Measurements from ENCODE around the gene CEP135.
"Not testable (repeated sequence)": the region's sequence is repeated elsewhere in the genome, so short reads cannot be mapped to it uniquely, and the experiment has no call there.

The CEP135 gene

DNA sequence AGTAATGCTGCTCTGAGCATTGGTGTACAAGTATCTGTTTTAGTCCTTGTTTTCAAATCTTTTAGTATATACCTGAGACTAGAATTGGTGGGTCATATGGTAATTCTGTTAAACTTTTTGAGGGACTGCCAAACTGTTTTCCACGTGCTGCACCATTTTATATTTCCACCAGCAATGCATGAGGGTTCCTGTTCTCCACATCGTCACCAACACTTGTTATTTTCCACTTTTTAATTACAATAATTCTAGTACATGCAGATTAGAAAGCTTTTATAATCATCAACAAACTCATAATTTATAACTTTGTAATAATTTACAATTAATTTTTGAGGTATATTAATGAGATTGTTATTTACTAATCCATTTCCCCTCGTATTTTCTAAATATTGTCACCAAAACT is 79.4 kb downstream of the CEP135 start:
- DNase-seq (ENCODE audit: low spot score): no peak

DNA sequence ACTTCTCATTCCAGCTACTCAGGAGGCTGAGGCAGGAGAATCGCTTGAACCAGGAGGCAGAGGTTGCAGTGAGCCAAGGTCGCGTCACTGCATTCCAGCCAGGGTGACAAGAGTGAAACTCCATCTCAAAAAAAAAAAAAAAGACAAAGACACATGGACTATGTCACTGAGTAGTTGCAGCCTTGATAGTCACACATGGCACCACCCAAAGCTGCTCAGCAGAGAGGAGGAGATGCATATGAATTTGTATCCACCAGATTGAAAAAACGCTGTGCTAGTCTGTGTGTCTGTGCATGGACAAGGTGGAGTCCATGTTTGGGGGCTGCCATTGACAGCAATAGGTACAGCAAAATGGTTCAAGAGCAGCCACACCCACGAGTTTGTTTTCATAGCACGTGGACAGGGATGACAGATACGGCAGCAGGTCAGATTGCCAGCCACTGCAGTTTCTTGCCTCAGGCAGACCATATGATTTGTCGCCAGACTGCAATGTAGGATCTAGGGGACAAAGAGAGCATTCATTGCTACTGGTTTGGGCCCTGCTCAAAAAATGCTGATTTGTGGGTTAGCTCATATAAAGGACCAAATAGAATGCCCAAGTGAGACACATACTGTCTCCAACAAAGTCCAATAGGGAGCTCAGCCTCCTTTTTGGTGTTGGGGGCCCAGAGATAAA is 89.9 kb downstream of the CEP135 start:
- no peak for DNase-seq (ENCODE audit: low spot score)

DNA sequence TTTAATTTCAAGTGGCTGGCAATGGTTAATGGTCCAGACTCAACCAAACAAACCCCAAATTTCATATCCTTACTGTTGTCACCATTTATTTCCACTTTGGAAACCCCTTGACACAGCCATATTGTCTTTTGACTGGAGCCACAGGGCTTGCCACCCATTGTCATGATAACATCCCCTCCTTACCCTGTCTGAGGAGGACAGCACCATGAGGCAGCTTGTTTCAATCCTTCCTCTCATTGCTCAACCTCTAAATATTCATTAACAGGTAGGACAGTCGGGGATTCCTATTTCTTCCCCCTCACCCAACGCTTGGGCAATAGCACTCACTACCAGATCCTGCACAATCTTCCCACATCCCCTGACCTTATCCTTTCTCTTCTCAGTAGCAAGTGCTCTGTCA is 92.1 kb downstream of the CEP135 start:
- no peak for DNase-seq (ENCODE audit: low spot score)

DNA sequence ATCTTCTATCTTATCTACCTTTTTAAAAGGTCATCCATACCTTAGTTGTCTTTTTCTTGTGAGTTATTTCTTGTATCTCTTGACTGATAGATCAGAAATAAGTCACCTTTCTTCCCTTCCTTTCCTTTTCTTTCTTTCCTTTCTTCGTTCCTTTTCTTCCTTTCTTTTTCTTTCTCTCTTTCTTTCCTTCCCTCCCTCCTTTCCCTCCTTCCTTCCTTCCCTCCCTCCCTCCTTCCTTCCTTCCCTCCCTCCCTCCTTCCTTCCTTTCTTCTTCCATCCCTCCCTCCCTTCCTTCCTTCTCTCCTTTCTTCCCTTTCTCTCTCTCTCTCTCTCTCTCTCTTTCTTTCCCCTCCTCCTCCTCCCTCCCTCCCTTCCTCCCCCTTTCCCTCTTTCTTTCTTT is 93.5 kb downstream of the CEP135 start:
- no peak for DNase-seq (ENCODE audit: low spot score)

DNA sequence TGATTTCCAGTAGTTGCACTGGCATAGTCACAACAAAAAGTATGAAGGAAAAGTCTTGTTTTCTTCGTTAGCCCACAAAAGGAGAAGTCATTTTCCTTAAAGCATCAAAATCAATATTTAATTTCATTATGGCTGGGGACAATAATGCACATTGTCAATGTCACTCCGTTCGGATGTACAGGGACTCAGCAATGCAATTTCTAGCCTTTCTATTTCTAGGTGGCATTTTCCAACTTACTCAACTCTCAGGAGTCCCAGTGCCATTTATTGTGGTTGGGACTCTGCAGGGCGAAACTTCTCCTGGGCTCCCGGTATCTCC is 99.6 kb downstream of the CEP135 start:
- DNase-seq (ENCODE audit: low spot score): no peak

DNA sequence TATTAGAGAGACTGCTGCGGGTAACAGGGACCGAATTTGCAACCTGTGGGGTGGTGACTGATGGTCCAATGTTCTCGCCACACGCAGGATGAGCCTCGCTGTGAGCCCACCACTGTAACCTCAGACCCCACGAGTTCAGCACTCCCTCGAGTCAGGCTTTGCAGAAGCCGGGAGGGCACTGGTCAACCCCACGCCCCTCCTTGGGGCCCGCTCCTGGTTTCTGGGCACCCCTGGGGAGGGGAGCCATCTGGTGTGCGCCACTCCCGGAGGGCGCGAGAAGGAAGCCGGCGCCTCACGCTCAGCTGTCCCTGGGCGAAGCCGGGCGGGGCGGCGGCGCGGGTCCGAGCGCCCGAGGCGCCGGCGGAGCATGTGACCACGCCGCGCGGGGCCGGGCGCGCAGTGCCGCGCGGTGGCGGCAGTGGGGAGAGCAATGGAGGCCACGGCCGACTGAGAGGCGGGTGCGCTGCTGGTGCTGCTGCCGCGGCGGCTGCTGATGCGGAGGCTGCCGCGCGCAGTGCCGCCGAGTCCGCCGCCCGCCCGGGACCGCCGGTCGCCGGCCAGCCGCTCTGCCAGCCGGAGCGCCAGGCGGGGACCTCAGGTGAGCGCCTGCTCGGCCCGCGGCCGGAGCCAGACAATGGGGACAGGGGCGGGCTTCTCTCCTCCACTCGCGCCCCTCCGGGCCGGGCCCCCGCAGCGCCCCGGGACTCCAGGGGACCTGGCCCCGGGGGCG is 100.1 kb downstream of the CEP135 start:
- peak; percentile 79 for DNase-seq (ENCODE audit: low spot score)

DNA sequence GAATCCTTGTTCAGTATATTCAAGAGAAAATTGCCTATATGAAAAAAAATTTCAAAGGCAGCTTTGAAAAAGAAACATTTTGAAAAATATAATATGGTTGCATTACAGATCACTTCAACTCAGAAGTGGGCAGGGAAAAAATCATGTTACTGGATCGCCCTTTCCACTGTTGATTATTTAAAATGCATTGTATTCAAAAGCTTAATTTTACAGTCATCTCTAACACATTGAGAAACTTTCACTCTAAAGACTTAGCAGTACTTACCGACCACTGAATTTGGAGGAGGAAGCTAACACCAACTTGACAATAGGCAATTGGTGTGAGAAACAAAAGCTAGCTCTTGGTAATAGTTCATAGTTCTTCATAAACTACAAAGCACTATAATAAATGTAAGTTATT is 101.9 kb downstream of the CEP135 start:
- DNase-seq (ENCODE audit: low spot score): no peak

DNA sequence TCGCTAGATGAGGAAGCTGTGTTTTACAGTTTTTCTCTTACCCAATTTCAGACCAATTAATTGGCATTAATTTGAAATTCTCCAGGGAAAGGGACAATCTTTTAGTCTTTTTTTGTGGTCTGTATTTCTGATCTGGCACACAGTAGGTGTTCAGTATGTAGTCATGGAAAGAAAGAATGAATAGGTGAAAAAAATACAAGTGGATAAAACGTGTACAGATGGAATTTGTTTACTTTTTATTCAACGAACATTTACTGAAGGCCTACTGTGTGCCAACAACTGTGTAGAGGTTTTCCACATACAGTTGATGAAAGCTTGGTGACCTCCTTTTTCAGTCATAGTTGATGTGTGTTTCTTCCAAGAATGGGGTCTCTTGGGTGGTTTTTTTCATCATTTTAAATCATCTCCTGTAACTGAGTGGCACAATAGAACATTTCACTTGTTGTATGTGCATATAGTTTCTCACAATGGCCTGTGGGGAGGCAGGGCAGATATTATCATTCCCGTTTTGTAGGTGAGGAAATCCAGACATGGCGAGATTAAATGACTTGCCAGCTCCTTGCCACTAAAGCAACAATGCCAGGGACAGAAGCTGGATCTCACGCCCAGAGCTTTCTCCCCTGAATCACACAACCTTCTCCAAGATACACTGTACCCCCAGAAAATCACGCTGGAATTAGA is 102.4 kb downstream of the CEP135 start:
- no peak for DNase-seq (ENCODE audit: low spot score)

DNA sequence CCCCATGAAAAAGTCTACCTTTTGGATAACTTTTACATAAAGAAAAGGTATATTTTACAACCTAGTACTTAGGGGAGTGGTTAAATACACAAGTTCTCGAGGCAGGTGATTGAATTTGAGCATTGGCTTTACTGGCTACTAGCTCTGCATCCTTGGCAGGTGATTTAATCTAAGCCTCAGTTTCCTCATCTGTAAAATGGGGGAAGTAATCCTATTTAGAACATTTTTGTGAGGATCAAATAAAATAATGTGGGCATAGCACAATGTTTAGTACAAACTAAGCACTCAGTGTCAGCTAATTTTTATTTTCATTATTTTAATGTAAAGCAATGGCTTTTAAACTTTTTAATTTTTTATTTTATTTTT is 102.9 kb downstream of the CEP135 start:
- no peak for DNase-seq (ENCODE audit: low spot score)

DNA sequence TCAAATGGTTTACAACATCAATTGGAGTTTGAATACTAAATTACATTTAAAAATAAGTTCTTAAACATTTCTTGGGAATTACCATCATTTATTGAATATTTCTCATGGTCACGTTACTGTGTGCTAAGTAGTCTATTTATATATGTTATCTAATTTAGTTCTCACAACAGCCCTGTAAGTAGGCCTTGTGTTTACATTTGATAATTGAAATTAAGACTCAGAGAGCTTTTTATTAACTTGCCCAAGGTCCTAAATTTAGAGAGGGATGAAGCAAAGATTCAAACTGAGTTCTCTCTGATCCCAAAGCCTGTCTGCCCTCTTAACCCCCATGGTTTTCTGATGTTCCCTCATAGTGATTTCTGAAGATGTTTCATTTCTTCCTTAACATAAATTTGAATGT is 103.7 kb downstream of the CEP135 start:
- DNase-seq (ENCODE audit: low spot score): no peak

DNA sequence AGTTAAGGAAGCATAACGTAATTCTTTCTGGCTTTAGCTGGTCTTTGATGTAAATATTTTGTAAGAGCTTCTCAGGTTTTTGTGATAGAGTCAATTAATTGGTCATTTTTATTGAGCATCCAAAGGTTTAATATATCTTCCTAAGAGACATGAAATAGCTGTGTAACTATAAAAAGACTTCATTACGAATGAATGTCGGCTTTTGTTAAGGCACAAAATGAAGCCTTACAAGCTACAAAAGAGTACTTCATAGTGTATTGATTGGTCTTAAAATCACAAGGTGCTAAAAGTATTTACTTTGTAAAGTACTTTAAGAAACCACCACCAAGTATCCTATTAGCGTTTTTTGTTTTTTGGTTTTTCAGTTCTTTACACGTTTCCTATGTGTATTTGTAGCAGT is 104.2 kb downstream of the CEP135 start:
- no peak for DNase-seq (ENCODE audit: low spot score)

DNA sequence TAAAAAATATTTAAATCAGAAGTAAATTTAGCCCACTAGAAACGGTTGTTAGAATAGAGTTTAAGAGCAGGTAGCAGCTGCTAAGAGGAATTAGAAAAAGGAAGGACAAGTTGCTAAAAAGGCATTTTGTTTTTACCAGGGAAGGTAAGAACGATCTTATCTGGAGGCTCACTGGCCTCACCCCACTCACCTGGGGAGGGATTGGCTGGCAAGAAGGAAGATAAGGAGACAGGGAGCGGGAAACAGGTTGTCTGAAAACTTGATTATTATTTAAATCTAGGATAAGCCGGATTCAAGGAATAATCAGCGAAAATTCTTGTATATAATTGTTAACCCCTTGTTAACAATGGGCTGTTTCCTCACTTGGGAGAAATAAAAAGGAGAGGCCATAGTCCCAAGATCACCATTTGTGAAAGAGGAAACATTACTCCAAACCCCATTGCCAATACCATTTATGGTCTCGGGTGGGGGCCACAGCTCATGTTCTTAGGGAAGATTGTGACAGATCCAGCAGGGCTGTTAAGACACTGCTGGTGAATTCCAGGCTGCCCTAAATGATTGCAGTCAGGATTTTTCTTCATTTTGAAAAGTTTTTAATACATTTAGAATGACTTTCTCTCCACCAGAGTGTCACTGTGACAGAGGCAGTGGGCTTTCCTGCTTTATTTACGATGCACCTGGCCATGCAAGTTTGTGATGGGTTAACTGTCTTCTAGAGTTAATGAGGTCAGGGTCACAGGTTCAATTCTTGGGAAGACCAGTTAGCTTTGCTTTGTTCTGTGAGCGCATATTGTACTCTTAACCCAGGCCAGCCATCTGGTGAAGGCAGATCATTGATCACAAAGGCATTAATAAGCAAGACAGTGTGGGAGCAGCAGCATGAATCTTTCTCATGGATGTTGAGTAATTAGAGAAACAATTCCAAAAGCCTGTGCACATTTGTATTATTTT is 106.6 kb downstream of the CEP135 start:
- DNase-seq (ENCODE audit: low spot score): no peak

DNA sequence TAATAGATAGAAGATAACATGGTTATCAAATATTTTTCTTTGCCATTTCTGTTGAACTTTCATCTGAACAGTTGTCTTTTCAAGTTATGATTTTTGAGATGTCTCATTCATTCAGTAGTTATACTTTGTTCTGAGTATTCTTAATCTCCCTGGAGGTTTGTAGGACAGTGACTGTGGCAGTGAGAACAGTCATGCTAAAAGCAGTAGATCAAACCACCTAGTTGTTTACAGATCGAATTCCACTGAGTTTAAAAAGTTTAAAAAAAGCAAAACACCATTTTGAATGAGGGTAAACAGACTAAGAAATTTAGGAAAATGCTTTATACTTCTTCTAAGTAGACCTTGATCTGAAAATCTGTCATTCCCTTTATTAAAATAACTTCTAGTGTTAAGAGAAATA is 107.2 kb downstream of the CEP135 start:
- DNase-seq (ENCODE audit: low spot score): no peak

DNA sequence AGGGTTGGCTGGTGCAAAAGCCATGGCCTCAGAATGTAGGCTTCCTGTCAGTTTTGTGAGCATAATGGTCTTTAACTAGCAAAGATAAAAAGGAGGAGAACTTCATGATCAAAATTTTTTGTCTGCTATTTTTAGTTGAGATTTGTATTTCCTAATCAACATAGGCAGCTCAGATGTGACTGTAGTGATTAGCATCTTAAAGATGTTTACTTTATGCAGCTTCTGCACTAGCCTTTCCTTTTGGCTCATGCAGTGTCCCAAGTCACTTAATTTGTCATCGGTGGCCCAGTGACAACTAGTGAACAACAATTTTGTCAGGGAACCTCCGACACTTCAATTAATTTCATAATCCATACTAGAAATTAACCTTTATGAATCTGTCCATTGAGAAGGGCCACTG is 109.8 kb downstream of the CEP135 start:
- DNase-seq (ENCODE audit: low spot score): no peak

DNA sequence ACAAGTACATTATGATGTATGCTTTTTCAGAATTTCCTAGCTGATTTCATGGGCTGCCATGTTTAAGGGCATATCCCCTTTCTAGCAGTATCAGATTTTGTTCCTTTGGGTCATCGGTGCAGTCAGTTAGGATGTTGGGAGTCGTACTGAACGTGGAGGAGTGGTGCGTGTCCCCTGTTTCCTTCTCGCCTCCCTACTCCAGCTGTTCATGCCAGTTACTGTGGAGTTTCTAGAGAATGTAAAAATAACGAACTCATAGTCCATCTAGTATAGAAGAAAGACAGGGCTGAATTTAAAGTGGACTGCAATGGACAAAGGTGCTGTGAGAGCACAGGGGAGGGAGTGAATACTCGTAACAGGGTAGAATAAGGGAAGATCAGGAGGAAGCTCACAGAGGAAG is 111.3 kb downstream of the CEP135 start:
- no peak for DNase-seq (ENCODE audit: low spot score)

DNA sequence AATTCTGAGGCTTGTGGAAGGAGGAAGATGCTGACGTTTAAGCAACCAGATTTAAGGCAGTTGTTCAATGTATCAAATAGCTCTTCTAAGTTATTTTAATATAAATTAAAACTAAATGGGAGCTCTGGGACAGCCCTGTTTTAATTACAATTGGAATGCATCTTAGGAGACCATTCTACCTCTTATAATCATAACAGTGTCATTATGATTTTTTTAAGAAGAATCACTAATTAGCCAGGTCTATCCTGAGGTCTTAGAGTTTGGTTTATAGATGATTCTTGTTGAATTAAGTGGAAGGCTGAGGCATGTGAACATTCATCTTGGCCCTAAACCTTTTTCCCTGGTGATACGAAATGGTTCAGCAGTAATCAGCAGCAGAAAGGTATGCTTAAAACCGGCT is 113.4 kb downstream of the CEP135 start:
- DNase-seq (ENCODE audit: low spot score): no peak

DNA sequence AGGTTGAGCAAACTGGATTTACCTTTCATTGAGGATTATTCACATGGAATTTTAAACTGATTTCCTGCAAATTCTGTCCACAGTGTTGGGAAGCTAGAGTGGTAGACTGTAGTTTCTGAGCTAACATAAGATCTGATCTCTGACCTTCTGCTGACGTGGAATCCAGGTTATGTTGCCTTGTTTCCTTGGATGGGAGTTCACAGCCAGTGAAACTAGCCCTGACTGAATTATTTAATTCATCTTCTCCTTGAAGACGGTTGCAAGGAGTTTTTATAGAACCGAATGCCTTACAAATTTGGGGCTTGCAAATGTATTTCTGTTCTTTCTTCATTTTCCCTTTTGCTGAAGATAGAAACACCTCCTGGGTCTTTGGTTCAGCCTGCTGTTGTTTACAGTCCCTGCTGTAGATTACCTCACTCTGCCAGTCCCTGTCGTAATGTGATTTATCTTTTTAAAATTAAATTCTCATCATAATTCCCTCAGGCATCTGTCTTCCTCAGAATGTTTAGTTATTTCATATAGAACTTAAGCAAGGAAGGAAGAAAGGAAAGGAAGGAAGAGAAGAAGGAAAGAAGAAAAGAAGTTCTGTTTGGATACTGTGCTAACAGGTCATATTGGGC is 113.9 kb downstream of the CEP135 start:
- no peak for DNase-seq (ENCODE audit: low spot score)

DNA sequence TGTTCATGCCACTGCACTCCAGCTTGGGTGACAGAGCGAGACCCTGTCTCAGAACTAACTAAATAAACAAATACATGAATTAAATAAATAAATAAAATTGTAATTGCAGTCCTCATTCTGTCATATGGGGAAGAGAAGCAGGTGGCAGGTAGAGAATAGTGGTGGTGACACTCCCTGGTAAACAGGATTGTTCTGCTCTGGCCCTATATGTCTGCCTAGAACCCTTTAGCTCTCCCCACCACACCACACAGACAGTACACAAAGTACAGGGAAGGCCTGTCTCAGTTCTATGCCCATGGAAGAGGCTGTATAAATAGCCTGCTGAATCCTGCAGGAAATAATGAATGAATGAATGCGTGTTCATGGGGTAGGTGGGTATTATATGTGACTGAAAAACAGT is 117.7 kb downstream of the CEP135 start:
- no peak for DNase-seq (ENCODE audit: low spot score)

DNA sequence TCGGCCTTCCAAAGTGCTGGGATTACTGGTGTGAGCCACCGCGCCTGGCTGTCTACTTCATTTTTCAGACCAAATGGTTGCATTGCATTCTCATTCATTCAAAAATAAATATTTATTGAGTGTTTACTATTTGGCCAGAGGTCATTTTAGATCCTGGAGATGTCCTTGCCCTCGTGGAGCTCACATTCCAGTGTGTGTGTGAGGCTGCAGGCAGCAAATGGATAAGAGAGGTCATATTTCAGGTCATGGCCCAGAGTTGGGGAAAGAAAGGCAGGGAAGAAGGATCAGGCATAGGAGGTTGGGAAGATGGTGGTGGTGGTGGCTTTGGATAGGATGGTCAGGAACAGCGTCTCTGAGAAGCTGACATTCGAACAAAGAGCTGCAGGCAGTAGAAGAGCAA is 119.1 kb downstream of the CEP135 start:
- DNase-seq (ENCODE audit: low spot score): no peak

DNA sequence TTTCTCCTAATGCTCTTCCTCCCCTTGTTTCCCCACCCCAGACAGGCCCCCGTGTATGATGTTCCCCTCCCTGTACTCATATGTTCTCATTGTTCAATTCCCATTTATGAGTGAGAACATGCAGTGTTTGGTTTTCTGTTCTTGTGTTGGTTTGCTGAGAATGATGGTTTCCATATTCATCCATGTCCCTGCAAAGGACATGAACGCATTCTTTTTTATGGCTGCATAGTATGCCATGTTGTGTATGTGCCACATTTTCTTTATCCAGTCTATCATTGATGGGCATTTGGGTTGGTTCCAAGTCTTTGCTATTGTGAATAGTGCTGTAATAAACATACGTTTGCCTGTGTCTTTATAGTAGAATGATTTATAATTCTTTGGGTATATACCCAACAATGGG is 124.0 kb downstream of the CEP135 start:
- DNase-seq (ENCODE audit: low spot score): not testable (repeated sequence)

DNA sequence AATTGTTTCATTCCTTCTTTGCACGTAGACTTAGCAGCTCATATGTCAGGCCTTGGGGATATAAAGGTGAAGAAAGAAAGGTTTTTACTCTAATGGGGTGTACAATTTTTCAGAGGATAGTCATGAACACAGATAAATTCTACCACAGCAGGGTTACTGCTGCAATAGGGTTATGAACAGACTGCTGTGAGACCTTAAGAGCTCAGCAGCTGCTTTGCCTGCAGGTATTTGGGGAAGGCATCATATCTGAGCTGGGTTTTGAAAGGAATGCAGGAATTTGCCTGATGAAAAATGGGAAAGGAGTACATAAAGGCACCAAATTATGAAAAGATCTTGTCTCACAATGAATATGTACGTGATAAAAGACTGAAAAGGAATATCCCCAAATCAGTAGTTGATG is 128.9 kb downstream of the CEP135 start:
- no peak for DNase-seq (ENCODE audit: low spot score)

DNA sequence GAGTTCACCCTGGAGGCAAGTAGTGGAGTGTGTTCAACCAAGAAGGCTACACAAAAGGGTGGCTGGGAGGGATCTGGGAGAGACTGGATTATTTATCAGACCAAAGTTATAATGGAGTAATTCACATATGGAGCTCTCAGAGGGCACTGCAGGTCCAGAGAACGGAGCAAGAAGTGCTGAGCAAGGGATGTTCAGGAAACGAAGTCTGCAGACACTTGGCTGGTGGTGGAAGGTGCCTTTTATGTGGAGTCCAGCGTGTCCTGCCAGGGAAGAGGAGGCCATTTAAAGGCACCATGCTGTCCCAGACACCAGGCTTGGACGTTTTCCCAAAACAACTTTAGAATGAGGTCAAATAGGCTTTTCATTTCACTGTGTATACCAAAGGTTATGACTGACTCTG is 130.1 kb downstream of the CEP135 start:
- no peak for DNase-seq (ENCODE audit: low spot score)
